HepG2 (cell line): Measurements from ENCODE around the gene ONECUT2. TPM values are rescaled to one million over a fixed set of nuclear protein-coding genes. Genes with fewer than 3 reads are reported as not detected.

ENCODE experiments used
- ARID2 ChIP-seq: sonication (generic); formaldehyde crosslinking; IDR thresholded peaks from 2 replicates; pipeline ENCODE4 v1.8.1; 2022; ENCODE audit warnings: mild to moderate bottlenecking, missing genetic modification reagents, borderline replicate concordance
- CHD2 ChIP-seq: IDR thresholded peaks from 2 replicates; pipeline ENCODE4 v1.6.1; 2011; ENCODE audit warnings: low read depth, low read length, improper control_type of control experiment
- DBP ChIP-seq: sonication (generic); formaldehyde crosslinking; IDR thresholded peaks from 2 replicates; pipeline ENCODE4 v1.4.0; 2020; ENCODE audit warnings: missing genetic modification reagents; ENCODE audit errors: not compliant biosample characterization
- ERF ChIP-seq: IDR thresholded peaks from 2 replicates; pipeline ENCODE4 v1.6.1; 2018; ENCODE audit warnings: missing biosample characterization, missing genetic modification reagents
- FOXA1 ChIP-seq, 2 experiments: fragments of 450-650 bp in 1 of 2; sonication (generic) in 1 of 2; formaldehyde crosslinking in 1 of 2; IDR thresholded peaks; 2 replicates each; pipeline versions ENCODE4 v1.4.0 to v1.6.1; 2016 to 2020; ENCODE audit warnings: missing genetic modification reagents in 1 of 2
- FOXP1 ChIP-seq, 2 experiments: fragments of 450-650 bp in 1 of 2; IDR thresholded peaks; 2 replicates each; pipeline ENCODE4 v1.6.1; 2017 to 2018; ENCODE audit warnings: antibody characterized with exemption in 1 of 2
- HDAC2 ChIP-seq: sonication (generic); formaldehyde crosslinking; IDR thresholded peaks from 2 replicates; pipeline ENCODE4 v1.4.0; 2020; ENCODE audit warnings: missing genetic modification reagents
- HHEX ChIP-seq: IDR thresholded peaks from 2 replicates; pipeline ENCODE4 v1.6.1; 2016; ENCODE audit warnings: control low read depth
- MLLT10 ChIP-seq: sonication (generic); formaldehyde crosslinking; IDR thresholded peaks from 2 replicates; pipeline ENCODE4 v1.4.0; 2020; ENCODE audit warnings: missing genetic modification reagents
- NCOR1 ChIP-seq: fragments of 200-600 bp; sonication (generic); IDR thresholded peaks from 2 replicates; pipeline ENCODE4 v1.7.0; 2017; ENCODE audit warnings: antibody characterized with exemption, low read length, borderline replicate concordance
- NFE2L2 ChIP-seq: fragments of 150-350 bp; IDR thresholded peaks from 2 replicates; pipeline ENCODE4 v1.6.1; 2014; ENCODE audit warnings: low read length
- NR2F1 ChIP-seq, 2 experiments: fragments of 450-650 bp in 1 of 2; formaldehyde crosslinking in 1 of 2; IDR thresholded peaks; 2 replicates each; pipeline versions ENCODE4 v1.5.0 to v1.6.1; 2016 to 2020; ENCODE audit warnings: mild to moderate bottlenecking in 1 of 2, missing compliant biosample characterization in 1 of 2, missing genetic modification reagents in 1 of 2, moderate library complexity in 1 of 2
- NR2F6 ChIP-seq, 2 experiments: IDR thresholded peaks; 2 replicates each; pipeline ENCODE4 v1.6.1; 2016; ENCODE audit warnings: antibody characterized with exemption in 1 of 2, mild to moderate bottlenecking in 1 of 2
- RARA ChIP-seq: IDR thresholded peaks from 2 replicates; pipeline ENCODE4 v1.6.1; 2016; ENCODE audit warnings: missing genetic modification reagents, missing compliant biosample characterization
- RXRB ChIP-seq: IDR thresholded peaks from 2 replicates; pipeline ENCODE4 v1.6.1; 2016; ENCODE audit warnings: borderline replicate concordance, missing genetic modification reagents, missing compliant biosample characterization
- SNAPC2 ChIP-seq: sonication (generic); formaldehyde crosslinking; IDR thresholded peaks from 2 replicates; pipeline ENCODE4 v1.8.1; 2022; ENCODE audit warnings: mild to moderate bottlenecking, missing genetic modification reagents
- SOX13 ChIP-seq, 3 experiments: fragments of 450-650 bp in 1 of 3; sonication (generic) in 1 of 3; formaldehyde crosslinking in 1 of 3; IDR thresholded peaks in 2 of 3; conservative IDR thresholded peaks in 1 of 3; 2 replicates each; pipeline versions ENCODE4 v1.5.0 to v1.6.1; 2016 to 2020; ENCODE audit warnings: antibody characterized with exemption in 1 of 3, mild to moderate bottlenecking in 1 of 3, missing compliant biosample characterization in 1 of 3, missing genetic modification reagents in 1 of 3, moderate library complexity in 1 of 3
- SP5 ChIP-seq: IDR thresholded peaks from 2 replicates; pipeline ENCODE4 v1.6.1; 2016; ENCODE audit warnings: low read depth, borderline replicate concordance
- TEAD2 ChIP-seq: sonication (generic); formaldehyde crosslinking; IDR thresholded peaks from 2 replicates; pipeline ENCODE4 v1.9.0; 2021; ENCODE audit warnings: missing genetic modification reagents
- THAP11 ChIP-seq: IDR thresholded peaks from 2 replicates; pipeline ENCODE4 v1.6.1; 2016; ENCODE audit warnings: missing biosample characterization, missing genetic modification reagents
- ZFP62 ChIP-seq: sonication (generic); formaldehyde crosslinking; IDR thresholded peaks from 2 replicates; pipeline ENCODE4 v1.4.0; 2020; ENCODE audit warnings: missing genetic modification reagents
- ZGPAT ChIP-seq: IDR thresholded peaks from 2 replicates; pipeline ENCODE4 v1.6.1; 2016; ENCODE audit warnings: mild to moderate bottlenecking
- ZNF207 ChIP-seq: fragments of 450-650 bp; IDR thresholded peaks from 2 replicates; pipeline ENCODE4 v1.6.1; 2016; ENCODE audit warnings: antibody characterized with exemption, borderline replicate concordance
- ZNF496 ChIP-seq: sonication (generic); formaldehyde crosslinking; IDR thresholded peaks from 2 replicates; pipeline ENCODE4 v1.8.1; 2023; ENCODE audit warnings: mild to moderate bottlenecking, moderate library complexity, missing genetic modification reagents; ENCODE audit not compliant: insufficient replicate concordance
- ZNF547 ChIP-seq: sonication (generic); formaldehyde crosslinking; IDR thresholded peaks from 2 replicates; pipeline ENCODE4 v1.5.1; 2020; ENCODE audit warnings: mild to moderate bottlenecking, missing genetic modification reagents
- ZNF737 ChIP-seq: sonication (generic); formaldehyde crosslinking; IDR thresholded peaks from 2 replicates; pipeline ENCODE4 v1.5.0; 2020; ENCODE audit warnings: missing genetic modification reagents, mild to moderate bottlenecking, borderline replicate concordance
- ZNF788 ChIP-seq: sonication (generic); formaldehyde crosslinking; IDR thresholded peaks from 2 replicates; pipeline ENCODE4 v1.5.0; 2020; ENCODE audit warnings: mild to moderate bottlenecking, missing genetic modification reagents, borderline replicate concordance
- ZNF816 ChIP-seq: sonication (generic); formaldehyde crosslinking; IDR thresholded peaks from 2 replicates; pipeline ENCODE4 v1.8.0; 2022; ENCODE audit warnings: missing genetic modification reagents, mild to moderate bottlenecking, borderline replicate concordance
- ZNF883 ChIP-seq: sonication (generic); formaldehyde crosslinking; IDR thresholded peaks from 2 replicates; pipeline ENCODE4 v1.5.1; 2020; ENCODE audit warnings: mild to moderate bottlenecking, missing genetic modification reagents; ENCODE audit errors: not compliant biosample characterization
- polyA plus RNA-seq, 8 experiments: library from polyadenylated mRNA; depleted of rRNA in 3 of 8; stranded (reverse) in 7 of 8; unstranded in 1 of 8; fragments of >200 nt; fragmentation: Illumina TruSeq in 4 of 8; extraction: Trizol in 4 of 8; gene quantifications; 2 replicates each; pipeline versions ENCODE4 v1.2.1 to v1.2.3, GENCODE V29; 2011 to 2016; ENCODE audit warnings: low read depth in 4 of 8, missing spikeins in 1 of 8, mixed read lengths in 1 of 8; ENCODE audit not compliant: insufficient read depth in 1 of 8
- total RNA-seq, 5 experiments: library from RNA; depleted of rRNA; stranded (reverse); fragments of >200 nt; fragmentation: Illumina TruSeq; extraction: Trizol; gene quantifications; 2 replicates each; pipeline ENCODE4 v1.2.3, GENCODE V29; 2016; ENCODE audit warnings: low read depth in 1 of 5

ONECUT2 gene
- total and polyA plus RNA-seq, 2 of the 13 experiments (the other 11 are each of a cell fraction or from before 2014, with no cell fraction given): 3.0 to 3.2 TPM

- TF ChIP-seq ZNF788 (CRISPR knock-in tag) (no peak), ARID2 (CRISPR knock-in tag) (no peak), ZNF816 (peak; percentile 25; the same call in 1 of the 2 replicates), TEAD2 (CRISPR knock-in tag) (no peak), NFE2L2 (peak; percentile 88), ZNF883 (CRISPR knock-in tag) (peak; percentile 26), RXRB (CRISPR knock-in tag) (peak; percentile 61; the same call in 1 of the 2 replicates), ZNF737 (CRISPR knock-in tag) (no peak), CHD2 (no peak), SOX13 (IDR thresholded peaks at IDR 0.05) (no peak), SOX13 (CRISPR knock-in tag; conservative IDR thresholded peaks at IDR 0.05 in 1 of 2, IDR thresholded peaks at IDR 0.05 in 1 of 2) (peak in 1 of 2 experiments; percentile 31; a peak in 1 of 4 replicates), DBP (no peak), NR2F1 (CRISPR knock-in tag; IDR thresholded peaks at IDR 0.05) (peak in 1 of 2 experiments; percentile 70; a peak in 2 of 4 replicates), ZNF496 (CRISPR knock-in tag) (no peak), HDAC2 (peak; percentile 42; the same call in 1 of the 2 replicates), NCOR1 (peak; percentile 25; the same call in 1 of the 2 replicates), ZGPAT (CRISPR knock-in tag) (peak; percentile 18), SP5 (CRISPR knock-in tag) (no peak), NR2F6 (IDR thresholded peaks at IDR 0.05) (peak; percentile 72), NR2F6 (CRISPR knock-in tag; IDR thresholded peaks at IDR 0.05) (peak; percentile 49), THAP11 (CRISPR knock-in tag) (no peak), SNAPC2 (CRISPR knock-in tag) (no peak), ZNF207 (no peak), ZNF547 (0 out of 2 replicates have a peak, but pooled peaks have one; percentile 28), HHEX (no peak), RARA (CRISPR knock-in tag) (peak; percentile 96), FOXP1 (IDR thresholded peaks at IDR 0.05) (peak; percentile 67), FOXP1 (CRISPR knock-in tag; IDR thresholded peaks at IDR 0.05) (peak; percentile 84), FOXA1 (IDR thresholded peaks at IDR 0.05) (no peak), FOXA1 (CRISPR knock-in tag; IDR thresholded peaks at IDR 0.05) (peak; percentile 81), MLLT10 (CRISPR knock-in tag) (no peak), ERF (CRISPR knock-in tag) (no peak), ZFP62 (CRISPR knock-in tag) (no peak)
Observed at GRCh38 chr18:57445488-57446319, 10.5 kb downstream of the ONECUT2 start (continued).
